Uterus (tissue), 2 donors: Measurements from ENCODE around the gene UBE2Q2.

ENCODE experiments used
- POLR2A ChIP-seq, 2 donors: fragments of 450-650 bp; IDR thresholded peaks; one replicate each; pipeline ENCODE4 v1.6.1; 2016; ENCODE audit warnings: antibody characterized with exemption in 2 of 2, mild to moderate bottlenecking in 1 of 2, moderate library complexity in 1 of 2
- TF ChIP-seq, protein P1 (sequence below), 4 experiments: fragments of 200-600 bp in 2 of 4; fragments of 450-650 bp in 2 of 4; sonication (generic) in 2 of 4; IDR thresholded peaks; one replicate each; pipeline ENCODE4 v1.5.1; 2016 to 2019; ENCODE audit warnings: antibody characterized with exemption in 4 of 4, mild to moderate bottlenecking in 2 of 4, moderate library complexity in 1 of 4

DNA sequence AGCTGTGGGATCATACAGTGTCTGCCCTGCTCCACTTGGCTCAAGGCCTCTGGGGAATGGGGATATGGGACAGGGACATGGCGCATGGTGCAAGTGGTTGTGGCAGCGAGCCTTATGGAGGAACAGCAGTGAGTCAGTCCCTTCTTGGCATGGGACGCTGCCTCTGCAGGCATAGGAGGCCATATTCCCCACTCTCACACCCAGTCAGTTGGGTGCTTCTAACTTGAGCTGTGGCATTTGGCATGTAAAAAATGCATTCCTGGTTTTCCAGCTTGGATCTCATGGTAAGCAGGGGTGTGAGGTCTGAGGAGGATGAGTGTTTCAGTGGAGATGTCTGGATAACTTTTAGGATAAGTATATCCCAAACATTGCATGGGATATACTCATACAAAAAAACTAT, 31.6 kb upstream of the UBE2Q2 start:
- TF ChIP-seq, protein P1, sequence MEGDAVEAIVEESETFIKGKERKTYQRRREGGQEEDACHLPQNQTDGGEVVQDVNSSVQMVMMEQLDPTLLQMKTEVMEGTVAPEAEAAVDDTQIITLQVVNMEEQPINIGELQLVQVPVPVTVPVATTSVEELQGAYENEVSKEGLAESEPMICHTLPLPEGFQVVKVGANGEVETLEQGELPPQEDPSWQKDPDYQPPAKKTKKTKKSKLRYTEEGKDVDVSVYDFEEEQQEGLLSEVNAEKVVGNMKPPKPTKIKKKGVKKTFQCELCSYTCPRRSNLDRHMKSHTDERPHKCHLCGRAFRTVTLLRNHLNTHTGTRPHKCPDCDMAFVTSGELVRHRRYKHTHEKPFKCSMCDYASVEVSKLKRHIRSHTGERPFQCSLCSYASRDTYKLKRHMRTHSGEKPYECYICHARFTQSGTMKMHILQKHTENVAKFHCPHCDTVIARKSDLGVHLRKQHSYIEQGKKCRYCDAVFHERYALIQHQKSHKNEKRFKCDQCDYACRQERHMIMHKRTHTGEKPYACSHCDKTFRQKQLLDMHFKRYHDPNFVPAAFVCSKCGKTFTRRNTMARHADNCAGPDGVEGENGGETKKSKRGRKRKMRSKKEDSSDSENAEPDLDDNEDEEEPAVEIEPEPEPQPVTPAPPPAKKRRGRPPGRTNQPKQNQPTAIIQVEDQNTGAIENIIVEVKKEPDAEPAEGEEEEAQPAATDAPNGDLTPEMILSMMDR (IDR thresholded peaks at IDR 0.05): no peak
- no peak for TF ChIP-seq POLR2A (IDR thresholded peaks at IDR 0.05)
